ENCODE measurements around the gene STK32A.

Gene STK32A

DNA sequence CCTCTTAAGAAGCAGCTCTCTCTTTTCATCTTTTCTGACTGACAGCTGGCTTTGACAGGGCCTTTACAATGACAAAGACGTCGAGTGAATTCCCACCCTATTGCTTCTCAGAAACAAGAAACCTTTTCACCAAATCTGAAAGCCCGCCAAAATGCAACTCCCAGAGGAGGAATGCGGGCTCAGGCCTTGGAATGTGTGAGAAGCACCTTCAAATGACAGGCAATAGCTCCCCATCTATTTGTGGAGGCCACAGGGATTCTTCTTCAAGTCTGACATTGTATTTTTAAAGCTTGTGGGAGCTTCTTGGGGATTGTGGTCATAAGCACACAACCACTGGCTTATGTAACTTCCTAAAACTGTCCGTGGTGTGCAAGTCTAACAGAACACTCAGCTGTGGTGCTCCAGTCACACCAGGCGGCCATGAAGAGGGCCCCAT is 202.4 kb downstream of the STK32A start:
- Histone ChIP-seq H3K9me3 (no peaks in the 10 kb centered on the region), H3K27me3 (ENCODE audit: low read depth) (no peaks in the 10 kb centered on the region), H3K4me3 (no peak overlapping the region), H3K4me1 (no peaks in the 10 kb centered on the region), H3K36me3 (replicated peaks) (no peaks in the 10 kb centered on the region)
- DNase-seq (ENCODE audit: low spot score in 2 of 2): no peak
- in situ Hi-C loops (cut with MboI; ENCODE audit: low sequenced_read_pairs): no loop called here
